HG02943 (cell line): ENCODE results near the gene SLC4A11.

ENCODE experiments used
- ATAC-seq: cut with Tn5 transposase; IDR thresholded peaks from one replicate; pipeline ENCODE4 v1.9.1; 2021; ENCODE audit warnings: mild to moderate bottlenecking, low read depth, moderate library complexity; ENCODE audit not compliant: unreplicated experiment

SLC4A11 gene

DNA sequence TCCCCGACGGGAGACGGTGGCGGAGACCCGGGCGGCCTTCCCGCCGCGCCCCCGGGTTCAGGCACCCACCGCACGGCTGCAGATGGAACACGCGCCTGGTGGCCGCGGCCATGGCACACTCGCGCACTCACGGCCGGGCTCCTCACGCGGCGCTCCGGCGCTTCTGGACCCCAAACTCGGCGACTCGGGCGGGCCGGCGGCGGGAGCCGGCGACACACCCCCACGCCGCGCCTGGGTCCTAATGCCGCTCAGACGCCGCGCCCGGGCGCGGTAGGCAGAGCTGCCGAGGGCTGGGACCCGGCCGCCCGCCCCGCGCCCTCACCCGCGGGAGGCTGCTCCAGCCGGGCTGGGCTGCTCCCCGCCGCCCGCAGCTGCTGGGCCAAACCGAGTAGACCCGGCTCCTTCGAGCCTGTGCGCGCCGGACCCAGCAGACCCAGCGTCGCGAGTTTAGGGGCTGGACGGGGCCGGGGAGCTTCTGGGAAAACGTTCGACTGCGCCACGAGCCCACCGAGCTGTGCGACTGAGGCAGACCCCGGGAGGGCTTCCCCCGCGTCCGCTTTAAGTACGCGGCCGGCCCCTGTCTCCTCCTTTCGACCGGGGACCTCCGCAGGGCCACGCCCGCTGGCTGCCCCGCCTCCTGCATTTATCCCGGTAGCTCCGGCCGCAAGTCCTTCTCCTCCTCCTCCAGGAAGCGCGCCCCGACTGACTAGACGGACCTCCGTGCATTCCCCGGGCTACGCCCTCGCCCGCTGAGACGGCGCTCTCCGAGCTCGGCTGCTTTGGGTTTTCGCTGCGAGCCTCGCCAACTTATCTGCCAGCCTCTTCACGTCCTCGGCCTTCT, at the start of gene SLC4A11:
TSS of gene SLC4A11 (minus strand) at position 165 of the 841 bp plus-strand sequence. CDS start at position 112, 53 bp downstream.
- ATAC-seq = no peak

DNA sequence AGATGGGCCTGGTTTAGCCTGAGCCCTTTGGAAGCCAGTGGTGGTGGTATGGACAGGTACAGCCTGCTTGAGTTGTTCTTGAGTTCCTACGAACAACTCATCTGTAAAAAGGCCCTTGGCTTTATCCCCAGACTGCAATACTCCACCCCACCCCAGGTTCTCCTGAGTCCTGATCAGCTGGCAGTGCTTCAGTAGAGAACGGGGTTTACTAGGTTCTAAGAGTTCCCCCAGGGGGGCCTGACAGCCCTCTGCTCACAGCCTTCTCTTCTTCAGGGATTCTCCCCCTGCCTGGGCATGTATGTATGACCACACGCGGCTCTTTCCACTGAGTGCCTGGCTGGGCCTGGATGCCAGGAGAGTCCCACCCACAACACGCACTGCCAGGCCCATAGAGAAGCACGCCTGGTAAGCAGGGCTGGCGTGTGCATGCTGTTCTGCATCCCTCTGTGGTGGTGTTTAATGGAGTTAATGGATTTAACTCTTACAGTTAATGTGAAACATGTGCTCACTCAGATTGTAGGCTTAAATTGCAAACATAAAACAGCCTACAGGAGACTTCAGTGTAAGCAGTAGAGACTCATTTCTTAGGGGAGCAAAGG, 44.3 kb upstream of the SLC4A11 start:
- no peak for ATAC-seq

DNA sequence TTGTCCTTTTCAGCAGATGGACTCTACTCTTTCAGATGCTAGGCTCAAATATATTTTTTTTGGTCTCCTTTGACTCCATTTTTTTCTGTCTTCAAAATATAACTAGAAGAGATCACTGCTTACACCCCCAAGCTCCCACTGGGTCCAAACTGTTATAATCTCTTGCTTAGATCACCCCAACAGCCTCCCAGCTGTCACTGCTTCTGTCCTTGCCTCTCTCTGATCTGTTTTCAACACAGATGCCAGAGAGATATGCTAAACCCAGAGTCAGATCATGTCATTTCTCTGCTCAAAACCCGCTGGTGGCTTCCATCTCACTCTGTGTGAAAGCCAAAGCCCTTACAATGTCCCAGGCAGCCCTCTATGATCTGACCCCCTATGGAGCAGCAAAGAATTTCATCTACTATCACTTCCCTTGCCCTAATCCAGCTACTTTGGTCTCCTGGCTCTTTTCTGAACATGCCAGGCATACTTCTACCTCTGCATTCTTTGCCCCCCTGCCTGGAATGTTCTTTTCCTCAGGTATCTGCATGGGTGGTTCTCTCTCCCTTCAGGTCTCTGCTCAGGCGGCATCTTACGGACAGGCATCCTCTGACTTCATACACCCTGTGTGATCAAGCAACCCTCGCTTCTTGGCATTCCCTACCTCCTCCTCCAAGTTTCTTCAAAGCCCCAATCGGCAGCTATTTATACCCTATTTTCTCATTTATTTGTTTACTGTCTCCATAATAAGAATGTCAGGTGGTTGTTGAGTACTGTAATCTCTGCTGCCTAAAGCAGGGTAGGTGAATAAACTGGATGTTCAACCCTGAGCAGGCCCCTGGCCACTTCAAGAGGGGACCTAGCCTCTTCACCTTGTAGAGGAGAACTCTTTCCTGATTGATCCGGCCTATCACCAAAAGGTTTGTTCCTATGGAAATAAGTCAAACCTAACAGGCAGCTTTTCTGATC, 43.6 kb upstream of the SLC4A11 start:
- no peak for ATAC-seq

DNA sequence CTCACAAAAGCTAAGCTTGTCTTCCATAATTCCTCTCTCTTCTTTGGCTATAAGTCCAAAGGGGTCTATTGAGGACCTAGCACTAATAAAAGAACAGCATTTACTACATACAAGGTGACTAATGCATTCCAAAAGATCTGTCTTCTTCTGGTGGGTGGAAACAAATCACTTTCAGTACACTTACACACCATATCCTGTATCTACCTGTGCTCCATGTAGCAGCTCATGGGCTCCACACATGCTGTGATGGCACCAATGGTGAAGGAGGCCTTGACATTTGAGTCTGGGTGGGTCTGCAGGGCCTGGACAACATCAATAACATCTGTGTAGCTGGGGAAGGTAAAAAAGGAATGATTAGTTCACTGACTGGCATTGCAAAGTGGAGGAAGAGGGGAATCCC, 42.4 kb upstream of the SLC4A11 start:
- ATAC-seq = no peak

DNA sequence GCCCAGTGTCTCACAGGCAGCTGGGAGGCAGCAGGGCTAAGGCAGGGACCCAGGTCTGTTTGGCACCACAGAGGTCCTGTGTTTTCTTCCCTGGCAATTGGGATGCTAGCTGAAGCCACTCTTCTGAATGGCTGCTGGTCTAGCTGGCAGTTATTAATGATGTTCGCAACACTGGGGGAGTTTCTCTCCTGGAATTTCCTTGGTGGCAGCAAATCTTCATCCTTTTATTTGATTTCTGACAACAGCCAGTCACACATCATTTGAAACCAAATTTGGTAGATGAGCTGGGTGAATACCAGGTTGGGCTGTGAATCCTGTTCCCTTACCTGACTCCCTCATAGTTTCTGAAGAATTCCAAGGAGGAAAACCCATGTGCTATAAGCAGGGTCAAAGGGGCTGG, 40.8 kb upstream of the SLC4A11 start:
- no peak for ATAC-seq

DNA sequence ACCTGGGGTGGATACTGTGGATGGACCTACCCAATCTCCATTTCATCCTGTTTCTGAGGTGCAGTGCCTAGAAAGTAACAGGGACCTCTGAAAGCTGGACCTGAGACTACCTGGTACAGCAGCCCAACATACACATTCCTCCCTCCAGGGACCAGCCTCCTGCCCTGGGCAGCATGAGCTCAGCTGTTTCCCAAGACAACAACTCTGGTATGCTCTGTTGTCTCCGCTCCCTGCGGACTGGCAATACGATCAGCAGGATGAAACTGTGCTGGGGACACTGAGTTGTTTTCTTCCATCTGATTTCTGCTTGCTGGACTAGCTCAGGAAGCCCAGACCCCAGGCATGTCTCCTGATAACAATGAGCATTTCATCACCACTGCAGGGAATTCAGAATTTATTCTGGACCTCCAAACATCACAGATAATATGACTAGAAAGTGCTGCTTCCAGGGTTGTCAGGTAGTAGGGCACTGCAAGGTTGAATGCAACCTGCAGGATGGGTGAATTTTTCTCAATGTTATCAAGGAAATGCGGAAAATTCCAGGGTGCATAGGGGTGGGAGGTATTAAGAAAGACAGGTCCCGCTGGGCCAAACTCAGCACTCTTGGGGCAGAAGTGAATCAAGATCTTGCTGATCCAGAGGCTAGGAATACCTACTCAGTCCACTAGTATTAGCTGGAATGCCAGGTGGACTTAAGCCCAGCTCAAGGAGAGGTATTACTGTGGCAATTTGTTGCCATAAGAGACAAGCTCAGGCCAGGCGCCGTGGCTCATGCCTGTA, 38.9 kb upstream of the SLC4A11 start:
- ATAC-seq = no peak

DNA sequence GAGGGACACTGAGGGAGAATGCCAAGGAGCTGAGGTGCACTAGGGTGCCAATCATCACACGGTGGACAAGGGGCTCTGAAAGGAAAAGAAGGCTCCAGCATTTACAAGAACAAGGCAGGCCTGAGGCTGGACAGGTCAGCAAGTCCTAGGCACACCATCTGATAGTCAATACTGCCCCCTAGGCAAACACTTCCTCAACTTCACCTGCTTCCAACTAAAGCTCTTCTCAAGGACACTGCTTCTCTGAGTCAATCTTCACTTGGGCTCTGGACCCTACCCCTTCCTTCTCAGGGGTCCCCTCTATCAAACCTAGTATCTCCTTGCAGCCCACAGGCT, 37.7 kb upstream of the SLC4A11 start:
- no peak for ATAC-seq

DNA sequence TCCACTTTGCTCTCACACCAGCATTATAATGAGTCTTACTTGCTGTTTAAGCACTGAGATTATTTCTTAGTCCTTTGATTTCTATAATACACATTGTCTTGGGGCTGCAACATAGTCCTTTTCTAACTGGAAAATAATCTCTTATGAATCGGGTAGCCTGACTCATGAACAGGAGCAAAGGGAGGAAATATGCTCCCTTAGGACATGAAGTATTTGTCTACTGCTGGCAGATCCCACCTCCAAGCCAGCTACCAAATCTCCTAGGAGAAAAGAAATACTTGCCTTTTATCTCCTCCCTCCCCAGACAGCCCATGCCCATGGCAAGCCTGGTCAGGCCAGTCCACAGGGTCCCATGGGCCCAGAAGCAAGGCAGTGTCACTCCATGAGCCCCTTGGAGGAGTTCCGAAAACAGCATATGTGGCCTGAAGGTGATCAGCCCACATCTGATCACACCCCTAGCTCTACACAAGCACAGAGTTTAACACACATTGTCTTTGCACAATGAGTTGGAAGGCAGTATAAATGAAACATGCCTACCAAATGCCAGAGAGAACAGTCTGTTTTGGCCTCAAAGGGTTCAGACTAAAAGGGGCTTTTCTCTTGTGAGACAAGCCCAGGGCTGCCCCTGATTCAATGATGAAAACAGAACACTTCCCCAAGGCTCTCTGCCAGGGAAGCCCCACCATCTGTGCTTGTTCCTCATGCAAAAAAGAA, 37.1 kb upstream of the SLC4A11 start:
- ATAC-seq = no peak

DNA sequence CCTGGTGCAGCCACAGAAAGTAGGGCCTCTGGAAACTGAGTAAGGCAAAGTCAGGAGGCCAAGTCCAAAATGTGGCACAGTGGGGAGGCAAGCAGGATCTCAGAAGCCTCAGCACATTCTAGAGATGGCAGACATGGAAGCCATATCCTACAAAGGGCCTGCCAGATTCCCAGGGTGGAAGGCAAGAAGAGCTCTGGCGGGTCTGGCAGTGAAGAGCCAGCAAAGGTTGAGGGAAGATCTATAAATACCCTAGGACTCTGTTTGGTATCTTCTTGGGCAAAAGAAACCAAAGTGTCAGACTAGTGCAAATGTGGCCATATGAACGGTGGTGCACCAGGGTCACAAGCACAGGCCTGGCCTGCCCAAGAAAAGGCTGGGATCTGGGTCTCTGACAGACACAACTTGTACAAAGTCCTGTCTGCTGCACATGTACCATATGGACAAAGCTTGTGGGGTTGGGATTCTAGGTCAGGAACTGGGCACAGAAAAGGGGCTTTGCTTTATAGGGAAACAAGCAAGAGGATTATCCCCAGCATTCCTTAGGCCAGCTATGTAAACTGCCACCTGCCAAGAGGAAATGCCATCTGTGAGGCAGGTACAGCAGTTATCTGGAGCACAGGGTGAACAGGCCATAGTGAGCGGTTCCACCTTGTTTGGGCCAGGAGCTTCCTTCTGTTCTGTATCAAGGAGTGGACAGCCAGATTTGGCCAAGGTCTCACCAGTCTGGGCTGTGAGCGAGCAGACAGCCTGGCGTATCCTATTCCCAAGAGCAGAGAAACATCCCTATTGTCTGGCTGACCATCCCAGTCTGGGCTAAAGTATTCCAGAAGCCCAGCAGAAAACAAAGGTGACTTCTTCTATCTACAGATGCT, 36.3 kb upstream of the SLC4A11 start:
- ATAC-seq = no peak

DNA sequence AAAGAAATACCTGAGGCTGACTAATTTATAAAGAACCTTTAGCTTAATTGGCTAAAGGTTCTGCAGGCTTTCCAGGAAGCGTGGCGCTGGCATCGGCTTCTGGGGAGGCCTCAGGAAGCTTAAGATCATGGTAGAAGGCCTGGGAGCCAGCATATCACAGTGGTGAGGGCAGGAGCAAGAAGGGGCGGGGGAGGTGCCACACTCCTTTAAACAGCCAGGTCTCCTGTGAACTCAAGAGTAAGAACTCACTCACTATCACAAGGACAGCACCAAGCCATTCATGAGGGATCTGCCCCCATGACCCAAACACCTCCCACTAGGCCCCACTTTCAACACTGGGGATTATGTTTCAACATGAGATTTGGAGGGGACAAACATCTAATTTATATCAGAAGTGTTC, 34.4 kb upstream of the SLC4A11 start:
- ATAC-seq = no peak

DNA sequence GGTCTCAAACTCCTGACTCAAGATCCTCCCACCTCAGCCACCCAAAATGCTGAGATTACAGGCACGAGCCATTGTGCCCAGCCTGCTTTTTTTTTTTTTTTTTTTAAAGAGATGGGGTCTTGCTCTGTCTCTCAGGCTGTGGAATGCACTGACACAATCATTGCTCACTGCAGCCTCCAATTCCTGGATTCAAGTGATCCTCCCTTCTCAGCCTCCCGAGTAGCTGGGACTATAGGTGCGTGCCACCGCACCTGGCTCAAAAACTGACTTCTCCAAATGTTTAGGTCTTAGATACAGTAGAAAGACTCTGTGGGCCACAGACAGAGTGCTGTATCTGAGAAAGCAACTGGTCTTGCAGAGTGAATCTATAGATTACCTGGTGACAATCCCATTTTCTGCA, 31.1 kb upstream of the SLC4A11 start:
- ATAC-seq = no peak

DNA sequence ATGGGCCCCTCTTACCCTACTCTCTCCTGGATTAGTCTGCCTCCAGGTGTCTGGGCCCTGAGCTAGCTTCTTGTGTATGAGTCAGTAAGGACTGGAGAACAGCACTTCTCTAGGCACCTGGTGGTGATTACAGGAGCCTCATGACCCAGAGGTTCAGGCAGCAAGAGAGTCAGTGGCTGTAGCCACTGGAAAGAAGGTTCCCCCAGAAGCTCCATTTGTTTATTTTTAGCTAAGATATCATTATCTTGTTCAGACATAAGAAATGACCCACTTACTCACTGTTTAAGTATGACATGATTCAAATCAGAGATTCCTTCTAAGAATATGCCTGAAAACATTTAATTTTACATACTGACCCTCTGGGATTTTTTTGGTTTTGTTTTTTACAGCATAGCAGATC, 23.6 kb upstream of the SLC4A11 start:
- ATAC-seq = no peak

DNA sequence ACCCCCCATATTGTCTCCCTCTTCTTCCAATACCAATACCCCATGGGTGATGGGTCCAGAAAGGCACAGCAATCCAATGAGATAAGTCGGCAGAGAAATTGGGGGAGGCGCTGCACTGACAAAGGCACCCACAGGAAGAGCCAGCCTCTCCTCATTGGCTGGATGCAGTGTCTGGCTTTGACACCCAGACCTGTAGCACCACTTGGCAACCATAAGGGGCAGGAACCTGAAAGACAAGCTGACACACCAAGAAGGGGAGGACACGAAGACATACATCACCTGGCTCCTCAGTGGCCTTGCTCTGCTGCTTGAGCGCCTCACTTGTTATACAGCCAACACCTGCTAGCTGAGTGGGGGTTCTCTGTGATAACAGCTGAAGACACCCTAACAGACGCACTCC, 19.4 kb upstream of the SLC4A11 start:
- no peak for ATAC-seq

DNA sequence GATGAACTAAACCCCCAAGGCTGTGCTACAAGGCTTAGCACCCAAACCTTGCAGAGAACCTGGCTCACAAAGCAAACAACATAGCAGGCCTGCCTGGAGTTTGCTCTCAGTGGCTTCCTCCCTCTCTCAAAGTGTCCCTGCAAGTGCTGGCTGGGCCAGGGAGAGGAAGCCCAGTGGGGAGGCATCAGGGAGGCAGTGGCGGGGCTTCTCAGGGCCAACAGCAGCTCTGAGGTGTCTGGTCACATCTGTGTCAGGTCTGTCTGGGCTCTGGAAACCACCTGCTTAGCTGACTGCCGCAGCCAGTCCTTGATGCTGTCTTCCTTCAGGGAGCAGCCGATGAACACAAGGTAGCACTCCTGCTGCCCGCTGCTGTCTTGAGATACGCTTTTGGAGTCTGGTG, 16.7 kb upstream of the SLC4A11 start:
- ATAC-seq = no peak

DNA sequence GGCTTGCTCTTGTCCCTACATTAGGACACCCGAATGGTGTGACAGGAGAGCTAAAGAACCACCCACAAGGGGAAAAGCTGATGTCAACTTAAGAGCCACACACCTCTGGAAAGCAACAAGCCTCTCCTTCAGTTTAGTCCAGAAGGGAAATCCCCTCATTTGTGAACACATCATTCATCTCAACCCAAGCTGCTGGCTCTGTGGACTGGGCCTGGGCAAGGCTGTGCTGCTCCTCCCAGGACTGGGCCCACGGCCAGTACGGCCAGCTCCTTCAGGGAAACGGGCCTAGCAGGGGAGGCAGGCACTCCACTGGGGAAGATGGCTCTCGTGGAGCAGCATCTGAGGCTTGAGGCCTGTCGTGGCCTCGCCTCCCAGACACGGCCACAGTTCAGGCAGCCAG, 12.8 kb upstream of the SLC4A11 start:
- no peak for ATAC-seq

DNA sequence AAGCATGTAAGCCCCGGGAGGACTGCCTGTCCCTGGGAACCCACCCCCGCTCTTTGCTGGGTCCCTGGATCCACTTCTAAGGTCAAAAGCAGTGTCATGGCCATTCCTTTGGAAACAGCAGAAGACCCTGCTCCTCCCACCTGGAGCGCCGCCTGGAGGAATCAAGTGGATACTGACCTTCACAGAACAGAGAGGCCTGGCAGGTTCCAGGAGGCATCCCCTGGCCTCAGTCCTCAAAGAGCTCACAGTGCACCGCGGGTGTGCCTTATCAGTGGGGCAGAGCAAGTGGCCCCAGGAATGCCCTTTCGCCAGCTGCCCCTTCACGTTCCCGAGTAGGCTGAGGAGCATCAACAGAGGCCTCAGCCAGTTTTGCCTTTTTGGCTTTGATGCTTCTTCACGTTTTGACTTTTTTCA, 11.1 kb upstream of the SLC4A11 start:
- no peak for ATAC-seq

DNA sequence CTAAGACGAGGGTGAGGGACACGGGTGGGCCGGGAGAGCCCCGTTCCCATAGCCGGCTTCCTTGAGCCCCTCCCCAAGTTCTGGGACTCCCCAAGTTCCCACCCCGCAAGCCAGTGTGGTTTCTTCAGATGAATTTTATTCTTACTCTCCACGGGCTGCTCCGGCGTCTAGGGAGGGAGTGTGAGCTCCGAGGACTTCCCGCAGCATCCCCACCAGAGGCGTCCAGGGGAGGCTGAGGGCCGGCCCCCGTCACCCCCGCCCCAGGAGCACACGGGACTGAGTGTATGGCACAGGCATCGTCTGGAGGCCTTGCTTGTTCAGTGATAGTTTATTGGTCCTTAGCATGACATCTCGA, 10.0 kb upstream of the SLC4A11 start:
- no peak for ATAC-seq

DNA sequence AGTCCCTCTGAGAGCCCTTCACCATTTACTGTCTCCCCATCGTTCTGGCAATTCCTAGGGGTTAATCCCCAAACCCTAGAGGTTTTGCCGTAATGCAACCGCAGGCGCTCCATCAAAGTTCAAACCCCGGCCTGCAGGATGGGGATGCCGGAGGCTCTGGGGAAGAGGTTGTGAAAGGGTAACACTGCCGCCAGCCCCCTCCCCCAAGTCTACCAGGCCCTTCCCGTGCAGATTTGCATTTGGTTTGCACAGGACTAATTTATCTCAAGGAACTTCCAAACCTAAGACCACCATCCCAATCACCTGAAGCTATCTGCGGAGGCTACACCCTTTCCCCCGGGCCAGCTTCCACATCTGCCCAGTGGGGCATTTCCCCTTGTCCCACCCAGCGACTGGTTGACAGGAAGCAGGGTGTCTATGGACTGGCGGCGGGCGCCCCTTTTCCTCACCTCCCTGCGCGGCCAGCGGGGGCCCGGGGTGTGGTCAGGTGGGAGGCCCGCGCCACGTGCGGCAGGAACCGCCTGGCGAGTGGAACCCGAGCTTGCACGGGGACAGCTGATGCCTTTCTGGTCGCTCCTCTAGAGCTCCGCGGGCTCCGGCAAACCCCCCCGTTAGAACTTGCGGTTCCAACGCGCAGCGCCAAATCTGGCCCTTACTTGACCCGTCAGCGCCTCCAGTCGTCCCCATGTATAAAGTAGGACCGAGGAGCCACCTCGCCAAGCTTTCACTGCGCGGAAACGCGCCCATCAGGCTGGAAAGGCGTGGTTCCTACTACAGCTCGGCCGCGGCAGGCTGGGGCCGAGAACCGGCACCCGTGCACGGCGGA, 9.4 kb upstream of the SLC4A11 start:
- ATAC-seq = no peak
